Transverse colon (tissue), 4 donors: ENCODE results near the gene PCDHGA9. TPM values are rescaled to one million over a fixed set of nuclear protein-coding genes. Genes with fewer than 3 reads are reported as not detected.
"Not testable (repeated sequence)": the region's sequence is repeated elsewhere in the genome, so short reads cannot be mapped to it uniquely, and the experiment has no call there.

Source experiments
- DNase-seq: peaks from one replicate; pipeline ENCODE4 v3.0.0-alpha.2; 2019
- H3K27ac ChIP-seq, 4 donors: fragments of 200-600 bp; sonication (generic); 2 replicates each; pipeline ENCODE4 v1.5.1; 2016 to 2018; ENCODE audit warnings: inconsistent platforms in 4 of 4
- H3K27me3 ChIP-seq: fragments of 200-600 bp; sonication (generic); 2 replicates; pipeline ENCODE4 v1.5.1; 2017; ENCODE audit warnings: inconsistent platforms
- H3K36me3 ChIP-seq, 4 donors: fragments of 200-600 bp; sonication (generic); 2 replicates each; pipeline ENCODE4 v1.5.1; 2017 to 2019; ENCODE audit warnings: inconsistent platforms in 4 of 4
- H3K4me1 ChIP-seq, 4 donors: fragments of 200-600 bp; sonication (generic); 2 replicates each; pipeline ENCODE4 v1.5.1; 2017 to 2020; ENCODE audit warnings: inconsistent platforms in 4 of 4
- H3K4me3 ChIP-seq, 4 donors: fragments of 200-600 bp; sonication (generic); 1 replicate in 1 of 4; 2 replicates in 3 of 4; pipeline versions ENCODE4 v1.5.1 to v1.6.1; 2017 to 2019; ENCODE audit warnings: inconsistent platforms in 4 of 4
- H3K9me3 ChIP-seq, 2 donors: fragments of 200-600 bp; sonication (generic); 2 replicates each; pipeline ENCODE4 v1.5.1; 2017 to 2019; ENCODE audit warnings: inconsistent platforms in 2 of 2
- EP300 ChIP-seq: sonication (generic); formaldehyde crosslinking; IDR thresholded peaks from one replicate; pipeline ENCODE4 v1.6.1; 2017; ENCODE audit warnings: antibody characterized with exemption, low read depth
- POLR2A ChIP-seq: fragments of 450-650 bp; IDR thresholded peaks from one replicate; pipeline ENCODE4 v1.6.1; 2016; ENCODE audit warnings: antibody characterized with exemption, mild to moderate bottlenecking, moderate library complexity
- POLR2AphosphoS5 ChIP-seq, 3 donors: sonication (generic); formaldehyde crosslinking; IDR thresholded peaks; one replicate each; pipeline ENCODE4 v1.6.1; 2016; ENCODE audit warnings: antibody characterized with exemption in 3 of 3
- WGBS, 2 donors: methylation state at CpG; one replicate each; pipeline ENCODE4 v1.1.5; 2018; ENCODE audit warnings: low coverage in 1 of 2; 5-methylcytosine and 5-hydroxymethylcytosine counted together
- in situ Hi-C, 4 donors: fragments of 200-750 bp; cut with MboI; loops; one replicate each; pipeline versions ENCODE4 v1.15.0 to v1.15.1; 2017; ENCODE audit warnings: low sequenced_read_pairs in 3 of 4, low pct_ligation_motif_present in 1 of 4, low pct_unique_long_range_greater_than_20kb in 1 of 4
- intact Hi-C: fragments of 100-400 bp; cut with DNase I; formaldehyde crosslinking; loops from one replicate; pipeline ENCODE4 v1.15.1; 2023; ENCODE audit warnings: low total_unique reads
- total RNA-seq, 4 donors: library from RNA; depleted of rRNA; stranded (reverse); fragments of >200 nt; gene quantifications; one replicate each; pipeline ENCODE4 v1.1.0, GENCODE V29; 2016
- TF ChIP-seq, protein P1 (sequence below), 5 experiments: fragments of 200-600 bp in 3 of 5; fragments of 450-650 bp in 2 of 5; sonication (generic) in 3 of 5; IDR thresholded peaks; 1 replicate in 2 of 5; 2 replicates in 3 of 5; pipeline ENCODE4 v1.5.1; 2016 to 2017; ENCODE audit warnings: antibody characterized with exemption in 5 of 5, inconsistent platforms in 3 of 5, mild to moderate bottlenecking in 2 of 5, moderate library complexity in 1 of 5

The PCDHGA9 gene
- total RNA-seq, 4 donors from 2014 or later: 1.2 to 4.6 (median 3.4) TPM

DNA sequence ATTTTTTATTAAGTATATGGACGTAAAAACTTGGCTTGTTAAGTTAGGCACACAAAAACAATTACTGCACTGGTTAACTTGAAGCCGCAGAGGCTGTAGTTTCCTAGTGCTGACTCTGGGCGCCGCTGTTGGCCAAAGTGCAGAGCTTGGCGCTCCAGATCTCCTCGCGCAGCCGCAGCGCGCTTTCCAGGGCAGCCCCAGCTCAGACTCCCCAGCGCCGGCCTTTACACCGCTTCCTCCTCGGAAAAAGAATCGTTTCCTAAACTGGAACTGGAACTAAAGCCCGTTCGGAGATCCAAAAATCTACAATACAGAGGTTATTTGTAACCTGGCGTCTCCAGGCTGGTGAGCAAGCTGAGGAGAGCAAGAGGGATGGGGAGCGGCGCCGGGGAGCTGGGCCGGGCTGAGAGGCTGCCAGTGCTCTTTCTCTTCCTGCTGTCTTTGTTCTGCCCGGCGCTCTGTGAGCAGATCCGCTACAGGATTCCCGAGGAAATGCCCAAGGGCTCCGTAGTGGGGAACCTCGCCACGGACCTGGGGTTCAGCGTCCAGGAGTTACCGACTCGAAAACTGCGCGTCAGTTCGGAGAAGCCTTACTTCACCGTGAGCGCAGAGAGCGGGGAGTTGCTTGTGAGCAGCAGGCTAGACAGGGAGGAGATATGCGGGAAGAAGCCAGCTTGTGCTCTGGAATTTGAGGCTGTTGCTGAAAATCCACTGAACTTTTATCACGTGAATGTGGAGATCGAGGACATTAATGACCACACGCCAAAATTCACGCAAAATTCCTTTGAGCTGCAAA is 4.6 kb upstream of the PCDHGA9 start, which contains the start of gene PCDHGB5:
PCDHGB5 (plus strand) TSS at position 192 of the 796 bp plus-strand sequence; CDS start at position 373, 181 bp downstream.
- peak within 1 kb of the TSS in 1 of 4 donors; percentile 29 for H3K4me3 ChIP-seq
- intact Hi-C loops, H3K27ac ChIP-seq, H3K4me1 ChIP-seq, H3K36me3 ChIP-seq: not testable (repeated sequence)
- in situ Hi-C loops: loop anchor here in 1 of 4 donors (25.0 kb wide), 1 partner anchor 186 kb away; the partner anchor contains the start of genes PCDHB12, PCDHB13 and PCDHB14
- 18 to 30% methylated on average over 7 to 27 of the region's 43 CpGs for WGBS, 2 donors
- peaks cover 30% of the 10 kb centered on the region for H3K27me3 ChIP-seq
- H3K9me3 ChIP-seq: peaks cover 54 to 85% of the 10 kb centered on the region in 2 donors
- peak; percentile 43 for DNase-seq
- TF ChIP-seq, protein P1, sequence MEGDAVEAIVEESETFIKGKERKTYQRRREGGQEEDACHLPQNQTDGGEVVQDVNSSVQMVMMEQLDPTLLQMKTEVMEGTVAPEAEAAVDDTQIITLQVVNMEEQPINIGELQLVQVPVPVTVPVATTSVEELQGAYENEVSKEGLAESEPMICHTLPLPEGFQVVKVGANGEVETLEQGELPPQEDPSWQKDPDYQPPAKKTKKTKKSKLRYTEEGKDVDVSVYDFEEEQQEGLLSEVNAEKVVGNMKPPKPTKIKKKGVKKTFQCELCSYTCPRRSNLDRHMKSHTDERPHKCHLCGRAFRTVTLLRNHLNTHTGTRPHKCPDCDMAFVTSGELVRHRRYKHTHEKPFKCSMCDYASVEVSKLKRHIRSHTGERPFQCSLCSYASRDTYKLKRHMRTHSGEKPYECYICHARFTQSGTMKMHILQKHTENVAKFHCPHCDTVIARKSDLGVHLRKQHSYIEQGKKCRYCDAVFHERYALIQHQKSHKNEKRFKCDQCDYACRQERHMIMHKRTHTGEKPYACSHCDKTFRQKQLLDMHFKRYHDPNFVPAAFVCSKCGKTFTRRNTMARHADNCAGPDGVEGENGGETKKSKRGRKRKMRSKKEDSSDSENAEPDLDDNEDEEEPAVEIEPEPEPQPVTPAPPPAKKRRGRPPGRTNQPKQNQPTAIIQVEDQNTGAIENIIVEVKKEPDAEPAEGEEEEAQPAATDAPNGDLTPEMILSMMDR (IDR thresholded peaks at IDR 0.05): peak; percentile 30 to 44 (median 40)

- intact Hi-C loops (no loop called here), in situ Hi-C loops (loop anchor here in 1 of 4 donors (25.0 kb wide), 1 partner anchor 186 kb away; the partner anchor contains the start of genes PCDHB12, PCDHB13 and PCDHB14)
- Histone ChIP-seq H3K4me3 (no peak overlapping the region), H3K9me3 (peaks cover 54 to 85% of the 10 kb centered on the region in 2 donors), H3K27ac (no peak overlapping the region), H3K27me3 (peaks cover 32% of the 10 kb centered on the region), H3K36me3 (no peaks in the 10 kb centered on the region), H3K4me1 (no peaks in the 10 kb centered on the region)
- no peak for TF ChIP-seq POLR2AphosphoS5 (IDR thresholded peaks at IDR 0.05)
- no peak for TF ChIP-seq EP300
- TF ChIP-seq POLR2A: no peak
- TF ChIP-seq, protein P1 (IDR thresholded peaks at IDR 0.05): no peak
- no peak for DNase-seq
- WGBS, 2 donors: 20 to 60% methylated on average over 1 to 15 of the region's 15 CpGs
These were observed 4.0 kb upstream of the PCDHGA9 start for GRCh38 chr5:141398608-141399007.

- intact Hi-C loops: loop anchor here (10.0 kb wide), 1 partner anchor 125 kb away; no protein-coding TSS in a partner anchor
These were observed 2.9 kb upstream of the PCDHGA9 start for GRCh38 chr5:141399555-141400258.

More at GRCh38 chr5:141399555-141400258, 2.9 kb upstream of the PCDHGA9 start:
- Histone ChIP-seq H3K4me1 (no peaks in the 10 kb centered on the region), H3K36me3 (no peaks in the 10 kb centered on the region), H3K27me3 (peaks cover 28% of the 10 kb centered on the region), H3K9me3 (peaks cover 50 to 86% of the 10 kb centered on the region in 2 donors), H3K4me3 (no peak overlapping the region), H3K27ac (no peak overlapping the region)
- TF ChIP-seq POLR2A (no peak), POLR2AphosphoS5 (IDR thresholded peaks at IDR 0.05) (no peak), EP300 (no peak)
- TF ChIP-seq, protein P1 (IDR thresholded peaks at IDR 0.05): no peak
- 66% methylated on average over 61 of the region's 61 CpGs; no CpG with 5 or more reads in 1 of the 2 donors for WGBS, 2 donors
- in situ Hi-C loops: loop anchor here in 2 of 4 donors (10.0 to 25.0 kb wide), 2 partner anchors 165 to 187 kb away; partner anchors contain the start of genes PCDHB12 (in 1 of the 2), PCDHB13 (in 1 of the 2) and PCDHB14 (in 1 of the 2)
- DNase-seq: no peak
